ENCODE measurements around the gene RAB34.
A peak's percentile ranks its signal among the peaks of the same experiment; 100 is the strongest.

RAB34 gene

DNA sequence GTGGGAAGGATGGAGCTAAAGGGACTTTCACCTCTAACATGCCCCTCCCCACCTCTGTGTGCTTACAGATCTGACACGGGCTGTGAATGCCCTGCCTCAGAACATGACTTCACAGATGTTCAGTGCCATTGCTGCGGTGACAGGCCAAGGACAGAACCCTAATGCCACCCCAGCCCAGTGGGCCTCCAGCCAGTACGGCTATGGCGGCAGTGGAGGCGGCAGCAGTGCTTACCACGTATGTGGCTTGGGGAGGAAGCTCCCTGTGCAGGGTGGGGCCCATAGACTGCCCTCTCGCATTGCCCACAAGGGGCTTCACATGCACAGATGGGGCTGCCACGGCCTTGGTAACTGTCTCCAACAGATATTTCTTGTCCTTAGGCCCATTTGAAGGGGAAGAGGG is 17.4 kb downstream of the RAB34 start:
- peak in 1 of 10 donors; percentile 55 for DNase-seq
- intact Hi-C loops (cut with DNase I) = no loop called here

DNA sequence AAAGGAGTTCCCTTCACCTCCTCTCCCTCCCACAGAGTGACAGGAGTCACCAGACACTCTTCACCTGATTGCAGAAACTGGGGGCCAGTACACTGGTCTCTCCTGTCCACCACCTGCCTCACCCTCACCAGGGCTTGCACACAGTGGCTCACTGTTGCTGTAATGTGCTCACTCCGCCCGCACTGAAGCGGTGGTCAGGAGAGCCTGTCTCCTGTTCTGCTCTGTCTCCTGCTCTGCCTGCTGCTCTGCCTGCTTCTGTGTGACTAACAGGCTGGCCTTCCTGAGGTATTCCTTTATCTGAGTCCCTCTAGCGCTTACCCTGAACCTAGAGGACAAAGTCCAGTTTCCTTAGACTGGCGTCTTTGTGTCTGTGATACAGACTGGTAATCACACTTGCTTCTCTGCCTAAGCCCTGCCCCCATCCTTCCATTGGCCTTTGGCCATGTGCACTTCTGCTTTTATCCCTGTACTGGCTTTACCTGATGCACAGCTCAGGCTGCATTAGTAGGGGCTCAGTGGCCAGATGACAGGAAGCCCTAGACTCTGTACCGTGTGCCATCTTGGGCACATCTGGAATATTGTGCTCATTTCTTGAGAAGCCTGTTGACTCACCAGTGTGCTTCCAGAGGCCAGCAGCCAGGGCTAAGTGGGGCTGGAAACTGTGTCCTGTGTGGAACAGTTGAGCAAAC is 19.3 kb downstream of the RAB34 start:
- intact Hi-C loops (cut with DNase I) = no loop called here
- DNase-seq = peak in 1 of 10 donors; percentile 52

DNA sequence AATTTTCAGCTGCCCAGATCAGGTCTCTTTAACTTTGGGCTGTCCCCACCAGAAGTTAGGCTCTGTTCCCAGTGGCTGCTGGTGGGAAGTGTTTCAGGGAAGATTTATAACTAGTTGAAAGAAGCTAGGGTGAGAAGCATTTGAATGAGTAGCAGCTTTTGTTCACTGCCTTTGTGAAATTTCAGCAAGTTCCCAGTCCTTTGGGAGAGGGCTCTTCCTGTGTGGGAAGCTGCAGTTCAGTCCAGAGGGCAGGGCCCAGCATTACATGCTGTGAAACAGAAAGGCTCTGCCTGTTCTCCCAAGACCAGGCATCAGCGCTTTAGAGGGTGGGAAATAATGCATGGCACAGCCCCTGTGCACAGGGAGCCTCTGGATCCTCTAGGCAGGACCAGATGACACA is 23.8 kb downstream of the RAB34 start:
- intact Hi-C loops (cut with DNase I) = no loop called here
- peak in 2 of 10 donors; percentile 6 to 71 for DNase-seq

DNA sequence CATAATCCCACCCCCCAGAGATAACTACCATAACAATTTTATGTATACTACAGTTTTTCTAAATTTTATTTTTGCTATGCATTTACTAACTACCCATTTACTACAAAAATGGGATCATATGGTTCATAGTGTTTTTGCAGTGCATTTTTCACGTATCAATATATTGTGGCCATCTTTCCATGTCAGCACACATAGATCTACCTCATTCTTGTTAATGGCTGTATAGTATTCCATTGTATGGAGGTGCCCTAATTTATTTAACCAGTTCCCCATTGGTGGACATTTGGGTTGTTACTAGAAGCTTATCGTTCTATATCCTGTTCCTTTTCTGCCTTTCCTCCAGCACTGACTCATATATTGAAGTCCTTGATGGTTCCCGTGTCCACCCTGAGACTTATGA is 28.7 kb downstream of the RAB34 start:
- intact Hi-C loops (cut with DNase I) = no loop called here
- DNase-seq = no peak

DNA sequence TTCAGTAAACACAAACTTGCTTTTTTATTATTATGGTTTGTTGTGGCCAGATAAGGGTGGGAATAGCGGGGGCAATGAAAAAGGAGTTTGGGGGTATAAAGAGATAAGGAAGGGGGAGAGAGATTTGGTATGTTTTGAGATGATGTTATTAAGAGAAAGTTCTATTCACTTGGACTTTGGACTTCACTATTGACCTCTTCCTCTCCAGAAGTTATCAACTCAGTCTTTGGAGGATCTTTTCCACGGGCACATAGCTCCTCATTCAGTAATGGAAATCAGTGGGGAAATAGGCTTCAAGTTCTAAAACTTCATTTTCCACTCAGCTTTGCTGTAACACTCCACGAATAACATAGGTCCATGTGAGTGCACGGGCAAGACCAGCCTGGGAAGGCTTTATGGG is 29.2 kb downstream of the RAB34 start:
- intact Hi-C loops (cut with DNase I) = no loop called here

DNA sequence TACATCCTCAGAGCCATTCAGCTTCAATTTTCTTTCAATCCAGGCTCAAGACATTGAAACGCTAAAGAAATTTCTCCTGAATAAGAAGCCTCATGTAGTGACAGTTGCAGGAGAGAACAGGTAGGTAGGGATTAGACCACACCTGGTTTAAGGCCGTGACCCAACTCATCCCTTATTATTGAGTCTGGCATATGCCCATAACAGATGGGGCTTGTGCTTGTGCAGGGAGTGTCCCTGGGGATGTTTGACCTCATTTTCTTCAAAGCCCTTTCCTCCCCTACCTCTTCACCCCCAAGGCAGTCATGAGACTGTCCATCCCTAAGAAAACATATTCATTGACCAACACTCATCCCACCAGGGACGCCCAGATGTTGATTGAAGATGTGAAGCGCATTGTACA is 31.4 kb downstream of the RAB34 start:
- intact Hi-C loops (cut with DNase I) = no loop called here
- no peak for DNase-seq

More for the DNA sequence above, 29.2 kb downstream of the RAB34 start:
- no peak for DNase-seq

DNA sequence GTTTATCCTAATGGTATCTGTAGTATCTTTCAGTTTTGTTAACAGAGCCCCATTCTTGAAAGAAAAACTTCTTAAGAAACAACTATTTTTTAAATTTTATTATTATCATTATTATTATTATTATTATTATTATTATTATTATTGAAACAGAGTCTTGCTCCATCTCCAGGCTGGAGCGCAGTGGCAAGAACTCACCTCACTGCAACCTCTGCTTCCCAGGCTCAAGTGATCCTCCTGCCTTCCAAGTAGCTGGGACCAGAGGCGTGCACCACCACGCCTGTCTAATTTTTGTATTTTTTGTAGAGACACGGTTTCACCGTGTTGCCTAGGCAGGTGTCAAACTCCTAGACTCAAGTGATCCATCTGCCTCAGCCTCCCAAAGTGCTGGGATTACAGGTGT is 32.3 kb downstream of the RAB34 start:
- intact Hi-C loops (cut with DNase I) = no loop called here
- DNase-seq = peak in 1 of 10 donors; percentile 62

DNA sequence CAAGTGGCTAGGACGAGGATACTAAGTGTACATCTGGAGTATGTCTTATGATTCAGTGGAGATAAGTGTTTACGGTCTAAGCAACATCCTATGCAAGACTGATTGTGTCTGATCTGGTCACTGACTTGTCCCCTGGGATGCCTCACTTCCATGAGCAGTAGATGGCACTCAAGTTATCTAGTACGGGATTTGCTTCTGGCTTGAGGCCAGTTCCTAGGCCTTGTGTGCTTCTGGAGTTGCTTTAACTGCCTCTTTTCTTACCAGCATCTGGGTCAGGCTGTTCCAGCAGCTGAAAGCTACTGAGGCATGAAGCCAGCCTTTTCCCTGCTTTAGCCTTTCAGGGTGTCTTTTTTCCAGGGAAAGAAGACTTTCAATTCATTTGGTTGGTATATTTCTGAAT is 32.7 kb downstream of the RAB34 start:
- DNase-seq = peak; percentile 50 to 93 (median 75)
- intact Hi-C loops (cut with DNase I) = no loop called here

DNA sequence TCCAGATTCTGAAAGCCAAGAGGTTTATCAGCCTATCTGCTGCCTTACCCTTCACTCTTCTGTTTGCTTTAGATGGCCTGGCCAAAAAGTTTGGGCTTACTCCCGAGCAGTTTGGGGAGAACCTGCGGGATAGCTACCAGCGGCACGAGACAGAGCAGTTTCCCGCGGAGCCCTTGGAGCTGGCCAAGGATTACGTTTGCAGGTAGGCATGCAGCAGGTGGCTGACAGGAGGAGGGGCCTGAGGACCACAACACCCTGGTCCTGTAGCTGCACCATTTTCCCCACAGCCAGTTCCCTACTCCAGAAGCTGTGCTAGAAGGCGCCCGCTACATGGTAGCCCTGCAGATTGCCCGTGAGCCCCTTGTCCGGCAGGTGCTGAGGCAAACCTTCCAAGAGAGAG is 35.0 kb downstream of the RAB34 start:
- peak in 2 of 10 donors; percentile 31 to 76 for DNase-seq
- intact Hi-C loops (cut with DNase I) = no loop called here

DNA sequence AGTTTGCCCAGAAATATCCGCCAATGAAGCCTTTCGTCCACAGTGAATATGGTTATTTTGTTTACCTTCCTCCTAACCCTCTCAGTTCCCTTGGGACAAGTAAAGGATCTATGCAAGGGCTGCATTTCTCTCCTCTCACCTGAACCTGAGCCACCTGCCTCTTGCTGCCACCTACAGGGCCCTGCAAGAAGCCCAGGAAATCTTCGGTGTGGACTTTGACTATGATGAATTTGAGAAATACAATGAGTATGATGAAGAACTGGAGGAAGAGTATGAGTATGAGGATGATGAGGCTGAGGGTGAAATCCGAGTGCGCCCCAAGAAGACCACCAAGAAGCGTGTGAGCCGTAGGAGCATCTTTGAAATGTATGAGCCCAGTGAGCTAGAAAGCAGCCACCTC is 41.7 kb downstream of the RAB34 start:
- no peak for DNase-seq
- intact Hi-C loops (cut with DNase I) = no loop called here

DNA sequence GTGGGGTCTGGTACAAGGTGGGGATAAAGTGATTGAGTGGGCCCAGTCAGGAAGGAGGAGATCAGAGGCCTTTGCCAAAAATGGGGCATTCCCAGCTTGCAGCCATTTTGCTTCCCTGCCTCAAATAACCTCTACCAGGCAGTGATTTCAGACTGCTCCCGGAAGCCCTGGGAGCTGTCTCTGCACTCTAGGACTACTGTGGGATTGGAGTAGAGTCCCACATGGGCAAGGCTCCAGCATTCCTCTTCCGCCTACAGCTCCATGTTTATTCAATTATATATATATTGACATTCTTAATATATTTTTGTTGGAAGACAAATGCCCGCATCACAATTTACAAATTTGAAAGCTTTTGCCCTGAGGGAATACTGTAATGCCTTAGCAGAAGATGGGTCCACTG is 42.2 kb downstream of the RAB34 start:
- intact Hi-C loops (cut with DNase I) = no loop called here

DNA sequence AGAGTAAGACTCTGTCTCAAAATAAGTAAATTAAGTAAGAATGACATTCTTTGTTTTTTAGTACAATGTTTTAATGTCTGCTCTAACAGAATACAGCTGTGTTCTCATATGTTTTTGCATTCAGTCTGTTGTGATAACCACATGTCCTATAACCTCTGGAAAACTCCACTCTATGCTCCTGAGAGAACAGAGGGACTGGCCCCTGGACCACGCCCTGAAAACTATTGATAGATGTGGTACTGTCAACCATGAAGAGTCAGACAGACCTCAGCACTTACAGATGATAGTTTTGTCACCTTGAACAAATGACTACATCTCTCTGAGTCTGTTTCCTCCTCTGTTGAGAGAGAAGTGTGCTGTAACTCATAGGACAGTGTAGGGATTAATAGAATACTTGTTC is 47.8 kb downstream of the RAB34 start:
- intact Hi-C loops (cut with DNase I) = no loop called here
- no peak for DNase-seq

More for the DNA sequence above, 42.2 kb downstream of the RAB34 start:
- no peak for DNase-seq

DNA sequence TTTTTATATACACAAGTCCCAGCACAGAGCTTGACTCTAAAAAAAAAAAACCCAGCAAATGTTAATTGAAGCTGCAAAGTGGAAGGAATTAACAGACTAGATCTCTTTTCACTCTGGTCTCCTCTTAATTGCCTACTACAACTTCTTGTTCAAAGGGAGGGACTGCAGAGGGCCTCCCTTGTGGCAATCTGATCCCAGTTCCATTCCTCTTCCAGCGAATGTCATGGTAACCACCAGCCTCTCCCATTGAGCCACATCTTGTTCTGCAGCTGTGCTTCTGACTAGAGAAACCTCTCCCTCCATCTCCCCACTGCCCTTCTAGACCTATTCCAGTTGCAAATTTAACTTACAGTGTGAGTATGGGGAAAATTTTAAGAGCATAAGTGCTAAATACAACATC is 49.8 kb downstream of the RAB34 start:
- DNase-seq = peak in 1 of 10 donors; percentile 6
- intact Hi-C loops (cut with DNase I) = no loop called here

DNA sequence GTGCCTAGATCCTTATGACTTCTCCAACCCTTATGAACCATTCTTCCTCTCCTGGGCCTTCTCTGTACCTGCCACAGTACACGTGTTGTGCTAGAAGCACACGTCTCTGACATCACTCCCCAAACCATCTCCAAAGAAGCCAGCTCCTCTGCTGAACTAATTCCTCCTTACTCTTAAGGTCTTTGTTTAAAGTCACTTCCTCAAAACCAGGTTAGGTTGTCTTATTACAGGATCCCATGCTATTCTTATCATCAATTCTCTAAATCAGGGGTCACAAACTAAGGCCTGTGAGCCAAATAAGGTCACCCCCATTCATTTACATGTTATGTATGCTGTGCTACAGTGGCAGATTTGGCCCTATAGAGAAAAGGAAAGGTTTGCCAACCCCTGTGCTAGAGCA is 51.7 kb downstream of the RAB34 start:
- no peak for DNase-seq
- intact Hi-C loops (cut with DNase I) = no loop called here
